OCI-LY7 (cell line): ENCODE results near the gene HHLA2. TPM values are rescaled to one million over a fixed set of nuclear protein-coding genes. Genes with fewer than 3 reads are reported as not detected.

Source experiments
- BruUV-seq: library from RNA; stranded (reverse); fragments of 400-500 nt; replicated peaks from 2 replicates; lab custom pipeline; 2021; lab: Mats Ljungman, UMichigan
- CTCF ChIA-PET: fragments of 300-600 bp; sonication (Branson Sonifier 250); formaldehyde crosslinking; loops from one replicate; lab custom pipeline; 2022; ENCODE audit warnings: antibody characterized with exemption; ENCODE audit not compliant: unreplicated experiment; lab: Charles Lee
- POLR2A ChIA-PET: fragments of 300-600 bp; sonication (Branson Sonifier 250); formaldehyde crosslinking; loops from one replicate; lab custom pipeline; 2022; ENCODE audit warnings: antibody characterized with exemption; lab: Charles Lee
- DNase-seq: peaks from one replicate; pipeline ENCODE4 v3.0.0-alpha.2; 2015; ENCODE audit warnings: low spot score
- H2AFZ ChIP-seq: fragments of 200-600 bp; sonication (generic), shearing (Covaris generic); 2 replicates; pipeline ENCODE4 v1.6.1; 2014; ENCODE audit warnings: mild to moderate bottlenecking, antibody characterized with exemption, low read length, moderate library complexity
- H3K27ac ChIP-seq: fragments of 200-600 bp; sonication (generic); 2 replicates; pipeline ENCODE4 v1.5.1; 2014; ENCODE audit warnings: mixed run types, low read depth, mild to moderate bottlenecking, moderate library complexity, low read length, inconsistent platforms; ENCODE audit not compliant: poor library complexity, severe bottlenecking
- H3K36me3 ChIP-seq: fragments of 200-600 bp; sonication (generic); 2 replicates; pipeline ENCODE4 v1.6.1; 2014; ENCODE audit warnings: mild to moderate bottlenecking, antibody characterized with exemption, low read length, moderate library complexity, mixed read lengths; ENCODE audit not compliant: insufficient read depth
- H3K4me1 ChIP-seq: fragments of 200-600 bp; sonication (generic); 2 replicates; pipeline ENCODE4 v1.5.1; 2014; ENCODE audit warnings: mild to moderate bottlenecking, low read length; ENCODE audit not compliant: insufficient read depth, poor library complexity, severe bottlenecking
- H3K4me2 ChIP-seq: fragments of 200-600 bp; sonication (generic); 2 replicates; pipeline ENCODE4 v1.6.1; 2014; ENCODE audit warnings: mild to moderate bottlenecking, low read length
- H3K4me3 ChIP-seq: fragments of 200-600 bp; sonication (generic); 2 replicates; pipeline ENCODE4 v1.5.1; 2014; ENCODE audit warnings: mild to moderate bottlenecking, low read depth, low read length; ENCODE audit not compliant: poor library complexity, severe bottlenecking
- H3K79me2 ChIP-seq: fragments of 200-600 bp; sonication (generic); 2 replicates; pipeline ENCODE4 v1.6.1; 2016; ENCODE audit warnings: low read depth, mild to moderate bottlenecking, low read length, moderate library complexity, mixed read lengths; ENCODE audit not compliant: insufficient read depth
- H3K9me2 ChIP-seq: fragments of 200-600 bp; sonication (generic); 2 replicates; pipeline ENCODE4 v1.6.1; 2016; ENCODE audit warnings: mild to moderate bottlenecking, low read length, mixed read lengths; ENCODE audit not compliant: insufficient read depth
- H3K9me3 ChIP-seq: fragments of 200-600 bp; sonication (generic); 2 replicates; pipeline ENCODE4 v1.6.1; 2014; ENCODE audit warnings: mild to moderate bottlenecking, mixed run types, low read length, mixed read lengths
- H4K20me1 ChIP-seq: fragments of 200-600 bp; sonication (generic); 2 replicates; pipeline ENCODE4 v1.6.1; 2014; ENCODE audit warnings: mild to moderate bottlenecking, antibody characterized with exemption, low read length, moderate library complexity, mixed read lengths; ENCODE audit not compliant: insufficient read depth
- EZH2phosphoT487 ChIP-seq: fragments of 200-600 bp; sonication (generic); IDR thresholded peaks from 2 replicates; pipeline ENCODE4 v1.6.1; 2018; ENCODE audit warnings: low read depth, borderline replicate concordance, mild to moderate bottlenecking, mixed run types, antibody characterized with exemption, low read length, moderate library complexity, mixed read lengths
- intact Hi-C: fragments of 100-400 bp; cut with micrococcal nuclease; formaldehyde crosslinking; loops from one replicate; pipeline ENCODE4 v1.10.0; 2022; ENCODE audit not compliant: unreplicated experiment
- total RNA-seq, 2 experiments: library from RNA; depleted of rRNA in 1 of 2; stranded (reverse); fragments of >200 nt in 1 of 2; shearing (Covaris generic) in 1 of 2; gene quantifications; 2 replicates each; pipeline ENCODE4 v1.2.3, GENCODE V29; 2014 to 2022
- TF ChIP-seq, protein P1 (sequence below): fragments of 200-600 bp; sonication (generic); conservative IDR thresholded peaks from 2 replicates; pipeline ENCODE4 v1.5.1; 2014; ENCODE audit warnings: mild to moderate bottlenecking, antibody characterized with exemption, low read length, moderate library complexity, mixed read lengths

HHLA2 gene
- total RNA-seq, 2 experiments from 2014 or later, result not detected

GRCh38 chr3:108298056-108298455 lies 1.7 kb downstream of the HHLA2 start:
- Histone ChIP-seq H3K36me3 (no peaks in the 10 kb centered on the region), H3K9me3 (no peaks in the 10 kb centered on the region), H2AFZ (no peak overlapping the region), H3K9me2 (no peaks in the 10 kb centered on the region), H3K27ac (no peak overlapping the region), H3K4me3 (no peak overlapping the region), H3K4me1 (no peaks in the 10 kb centered on the region), H4K20me1 (no peaks in the 10 kb centered on the region), H3K4me2 (no peak overlapping the region), H3K79me2 (no peaks in the 10 kb centered on the region)
- TF ChIP-seq, protein P1, sequence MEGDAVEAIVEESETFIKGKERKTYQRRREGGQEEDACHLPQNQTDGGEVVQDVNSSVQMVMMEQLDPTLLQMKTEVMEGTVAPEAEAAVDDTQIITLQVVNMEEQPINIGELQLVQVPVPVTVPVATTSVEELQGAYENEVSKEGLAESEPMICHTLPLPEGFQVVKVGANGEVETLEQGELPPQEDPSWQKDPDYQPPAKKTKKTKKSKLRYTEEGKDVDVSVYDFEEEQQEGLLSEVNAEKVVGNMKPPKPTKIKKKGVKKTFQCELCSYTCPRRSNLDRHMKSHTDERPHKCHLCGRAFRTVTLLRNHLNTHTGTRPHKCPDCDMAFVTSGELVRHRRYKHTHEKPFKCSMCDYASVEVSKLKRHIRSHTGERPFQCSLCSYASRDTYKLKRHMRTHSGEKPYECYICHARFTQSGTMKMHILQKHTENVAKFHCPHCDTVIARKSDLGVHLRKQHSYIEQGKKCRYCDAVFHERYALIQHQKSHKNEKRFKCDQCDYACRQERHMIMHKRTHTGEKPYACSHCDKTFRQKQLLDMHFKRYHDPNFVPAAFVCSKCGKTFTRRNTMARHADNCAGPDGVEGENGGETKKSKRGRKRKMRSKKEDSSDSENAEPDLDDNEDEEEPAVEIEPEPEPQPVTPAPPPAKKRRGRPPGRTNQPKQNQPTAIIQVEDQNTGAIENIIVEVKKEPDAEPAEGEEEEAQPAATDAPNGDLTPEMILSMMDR, result no peak
- no peak for TF ChIP-seq EZH2phosphoT487
- ChIA-PET CTCF (no interaction called here), POLR2A (interaction anchor here (0.5 kb wide), 1 partner anchor 46 kb away, joined by 3 read pairs; no protein-coding TSS in a partner anchor)
- no TSS peak for BruUV-seq
- intact Hi-C loops, result no loop called here
- DNase-seq, result no peak

GRCh38 chr3:108300103-108300849 lies 3.9 kb downstream of the HHLA2 start:
- Histone ChIP-seq H3K36me3 (no peaks in the 10 kb centered on the region), H3K9me2 (no peaks in the 10 kb centered on the region), H3K9me3 (no peaks in the 10 kb centered on the region), H3K79me2 (no peaks in the 10 kb centered on the region), H3K4me2 (no peak overlapping the region), H3K4me3 (no peak overlapping the region), H3K4me1 (no peaks in the 10 kb centered on the region), H4K20me1 (no peaks in the 10 kb centered on the region), H2AFZ (no peak overlapping the region), H3K27ac (no peak overlapping the region)
- DNase-seq, result no peak
- POLR2A ChIA-PET, result no interaction called here
- intact Hi-C loops, result no loop called here
- TF ChIP-seq, protein P1, result no peak
- no peak for TF ChIP-seq EZH2phosphoT487
- CTCF ChIA-PET, result no interaction called here
- no TSS peak for BruUV-seq

DNA sequence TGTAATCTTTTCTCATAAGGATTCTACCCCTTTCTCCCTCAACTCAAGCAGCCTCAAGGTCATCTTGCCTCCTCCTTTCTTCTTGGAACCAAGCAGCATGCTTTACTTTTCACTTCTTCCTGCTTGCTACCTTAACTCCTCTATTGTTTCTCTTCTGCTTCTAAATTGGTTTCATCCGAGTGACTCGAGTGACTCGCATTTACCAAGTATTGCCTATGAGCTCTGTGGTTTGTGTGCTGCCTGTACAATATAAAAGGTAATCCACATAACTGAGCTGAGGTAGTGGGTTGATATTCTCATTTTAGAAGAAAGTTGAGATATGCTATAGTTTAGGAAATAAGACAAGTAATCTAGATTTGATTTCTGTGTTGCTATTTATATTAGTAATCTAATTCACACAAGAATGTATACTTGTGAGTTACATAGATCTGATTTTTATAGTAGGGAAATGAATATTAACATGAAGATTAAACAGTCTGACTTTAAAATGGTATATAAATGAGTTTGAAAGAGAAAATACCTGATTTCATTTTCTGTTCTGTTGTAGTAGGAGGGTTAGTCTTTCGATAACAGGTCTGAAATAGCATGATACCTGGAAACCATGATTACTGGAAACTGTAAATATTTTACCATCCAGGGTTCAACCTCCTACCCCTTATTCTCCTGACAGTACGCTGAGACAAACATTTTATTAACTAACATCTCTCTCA lies 5.5 kb downstream of the HHLA2 start:
- no peak overlapping the region for H3K4me3 ChIP-seq
- DNase-seq, result no peak
- no peak overlapping the region for H3K4me2 ChIP-seq
- no peak for TF ChIP-seq EZH2phosphoT487
- TF ChIP-seq, protein P1, result no peak
- ChIA-PET POLR2A (no interaction called here), CTCF (no interaction called here)
- intact Hi-C loops, result no loop called here
- BruUV-seq, result no TSS peak
- H3K9me2 ChIP-seq, result no peaks in the 10 kb centered on the region
- no peaks in the 10 kb centered on the region for H4K20me1 ChIP-seq
- no peaks in the 10 kb centered on the region for H3K9me3 ChIP-seq
- H3K4me1 ChIP-seq, result no peaks in the 10 kb centered on the region
- no peaks in the 10 kb centered on the region for H3K79me2 ChIP-seq
- no peak overlapping the region for H3K27ac ChIP-seq
- H2AFZ ChIP-seq, result no peak overlapping the region
- no peaks in the 10 kb centered on the region for H3K36me3 ChIP-seq
